Activated T-helper 17 cell treated with anti-CD3 and anti-CD28 coated beads, Interleukin-2, amount 50 U/mL, for 72 hours (primary cell): ENCODE results near the gene ZC3H12D. TPM values are rescaled to one million over a fixed set of nuclear protein-coding genes. Genes with fewer than 3 reads are reported as not detected.
A peak's percentile ranks its signal among the peaks of the same experiment; 100 is the strongest.

Experiments
- ATAC-seq: fragments of 150-1000 bp; cut with Tn5 transposase; replicated peaks from 2 replicates; pipeline ENCODE4 v1.10.0; 2021; ENCODE audit warnings: mild to moderate bottlenecking, moderate library complexity
- H3K27ac Mint-ChIP-seq: one replicate; pipeline ENCODE4 v1.8.0; 2022; ENCODE audit warnings: mixed read lengths
- H3K27me3 Mint-ChIP-seq: one replicate; pipeline ENCODE4 v1.8.0; 2022; ENCODE audit warnings: mixed read lengths
- H3K36me3 Mint-ChIP-seq: one replicate; pipeline ENCODE4 v1.8.0; 2022; ENCODE audit warnings: low read depth, mild to moderate bottlenecking, mixed read lengths
- H3K4me1 Mint-ChIP-seq: one replicate; pipeline ENCODE4 v1.8.0; 2022; ENCODE audit warnings: mixed read lengths
- H3K4me3 Mint-ChIP-seq: one replicate; pipeline ENCODE4 v1.8.0; 2022; ENCODE audit warnings: mild to moderate bottlenecking, mixed read lengths
- H3K9me3 Mint-ChIP-seq: one replicate; pipeline ENCODE4 v1.8.0; 2022; ENCODE audit warnings: mixed read lengths
- total RNA-seq, 2 donors: library from RNA; stranded (reverse); gene quantifications; one replicate each; pipeline ENCODE4 v1.2.3, GENCODE V29; 2022

ZC3H12D gene
- total RNA-seq, 2 donors from 2014 or later, result 117 to 254 TPM

- Mint-ChIP-seq H3K36me3 (peaks cover 99% of the 10 kb centered on the region), H3K4me1 (peaks cover 31% of the 10 kb centered on the region)
- no peak for ATAC-seq
Measured at GRCh38 chr6:149458806-149459205, 26.0 kb downstream of the ZC3H12D start.

DNA sequence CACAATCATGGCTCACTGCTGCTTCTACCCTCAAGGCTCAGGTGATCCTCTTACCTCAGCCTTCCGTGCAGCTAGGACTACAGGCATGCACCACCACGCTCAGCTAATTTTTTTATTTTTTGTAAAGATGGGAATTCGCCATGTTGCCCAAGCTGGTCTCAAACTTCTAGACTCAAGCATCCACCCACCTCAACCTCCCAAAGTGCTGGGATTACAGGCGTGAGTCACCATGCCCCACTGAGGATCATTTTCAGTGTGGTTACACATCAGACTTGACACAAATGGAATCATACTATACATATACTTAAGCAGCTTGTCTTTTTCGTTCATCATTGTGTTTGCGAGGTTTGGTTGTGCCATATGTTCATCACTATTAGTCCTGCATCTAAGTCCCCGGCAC is 26.6 kb downstream of the ZC3H12D start:
- Mint-ChIP-seq H3K4me1 (peaks cover 26% of the 10 kb centered on the region), H3K9me3 (no peaks in the 10 kb centered on the region), H3K4me3 (peak overlapping the region; percentile 1), H3K36me3 (peaks cover 99% of the 10 kb centered on the region), H3K27ac (peak overlapping the region; percentile 55), H3K27me3 (no peaks in the 10 kb centered on the region)
- peak; percentile 66 for ATAC-seq

More at GRCh38 chr6:149458806-149459205, 26.0 kb downstream of the ZC3H12D start:
- Mint-ChIP-seq H3K27me3 (no peaks in the 10 kb centered on the region), H3K4me3 (peak overlapping the region; percentile 1), H3K9me3 (no peaks in the 10 kb centered on the region), H3K27ac (peak overlapping the region; percentile 55)

DNA sequence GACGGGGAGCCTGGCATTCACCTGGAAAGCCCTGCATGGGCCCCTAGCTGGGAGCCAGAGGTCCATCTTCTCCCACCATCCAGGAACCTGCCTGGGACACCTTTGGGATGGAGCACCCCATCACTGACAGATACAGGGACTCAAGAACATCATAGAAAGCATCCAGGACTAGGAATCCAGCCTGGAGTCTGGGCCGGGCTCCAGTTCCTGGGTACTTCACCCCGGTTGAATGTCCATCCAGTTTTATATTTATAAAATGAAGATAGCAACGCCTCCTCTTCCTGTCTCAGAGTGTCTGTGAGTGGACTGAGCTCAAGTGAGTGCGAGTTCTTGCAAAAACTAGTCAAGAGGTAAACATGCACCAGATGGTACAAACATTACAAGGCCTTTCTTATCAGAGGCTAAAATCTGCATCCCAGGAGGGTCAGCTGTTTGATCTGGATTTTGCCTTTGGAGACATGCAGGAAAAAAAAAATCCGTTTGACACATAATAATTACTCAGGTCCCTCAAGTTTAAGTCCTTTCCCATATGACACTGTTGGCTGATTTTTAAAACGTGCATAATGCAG is 27.4 kb downstream of the ZC3H12D start:
- no peaks in the 10 kb centered on the region for H3K27me3 Mint-ChIP-seq
- no peak overlapping the region for H3K4me3 Mint-ChIP-seq
- ATAC-seq, result no peak
- no peaks in the 10 kb centered on the region for H3K9me3 Mint-ChIP-seq
- H3K27ac Mint-ChIP-seq, result peak overlapping the region; percentile 65
- H3K4me1 Mint-ChIP-seq, result peaks cover 18% of the 10 kb centered on the region
- H3K36me3 Mint-ChIP-seq, result peaks cover 99% of the 10 kb centered on the region

GRCh38 chr6:149456311-149457021 is 28.3 kb downstream of the ZC3H12D start:
- H3K9me3 Mint-ChIP-seq, result no peaks in the 10 kb centered on the region
- H3K27me3 Mint-ChIP-seq, result no peaks in the 10 kb centered on the region
- peak overlapping the region; percentile 65 for H3K27ac Mint-ChIP-seq
- H3K36me3 Mint-ChIP-seq, result peaks cover 99% of the 10 kb centered on the region
- no peak overlapping the region for H3K4me3 Mint-ChIP-seq
- H3K4me1 Mint-ChIP-seq, result peaks cover 18% of the 10 kb centered on the region
- no peak for ATAC-seq

DNA sequence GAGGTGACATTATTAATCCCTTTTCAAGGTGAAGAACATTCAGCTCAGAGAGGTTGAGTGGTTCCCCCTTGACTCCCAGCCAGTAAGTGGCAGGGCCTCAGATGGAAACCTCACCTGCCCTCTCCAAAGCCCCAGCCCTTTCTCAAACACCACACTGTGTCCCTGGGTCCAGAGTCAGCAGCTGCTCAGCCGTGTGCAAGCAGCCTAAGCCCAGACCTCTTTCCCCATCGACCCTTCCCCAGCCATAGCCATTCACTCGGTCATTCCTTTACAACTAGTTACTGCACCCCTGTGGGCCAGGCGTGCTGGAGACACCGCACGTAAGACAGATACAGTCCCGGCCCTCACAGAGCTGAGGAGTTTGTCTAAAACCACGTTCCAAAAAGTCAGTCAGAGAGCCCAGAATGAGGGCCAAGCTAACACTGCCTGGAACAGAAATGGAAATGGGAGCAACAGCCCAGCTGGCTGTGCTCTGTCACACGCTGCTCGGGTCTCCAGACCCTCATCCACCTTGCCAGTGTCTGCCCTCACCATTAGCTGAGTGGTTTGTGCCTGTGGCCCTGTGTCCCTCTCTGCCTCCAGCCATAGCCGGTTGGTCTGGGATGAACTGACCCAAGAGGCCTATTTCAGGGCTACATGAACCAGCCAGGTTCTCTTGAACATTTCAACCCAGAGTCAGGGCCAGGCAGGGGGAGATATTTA is 29.6 kb downstream of the ZC3H12D start:
- no peaks in the 10 kb centered on the region for H3K27me3 Mint-ChIP-seq
- no peaks in the 10 kb centered on the region for H3K9me3 Mint-ChIP-seq
- peaks cover 18% of the 10 kb centered on the region for H3K4me1 Mint-ChIP-seq
- H3K27ac Mint-ChIP-seq, result peak overlapping the region; percentile 67
- H3K4me3 Mint-ChIP-seq, result no peak overlapping the region
- ATAC-seq, result no peak
- H3K36me3 Mint-ChIP-seq, result peaks cover 94% of the 10 kb centered on the region

- peaks cover 12% of the 10 kb centered on the region for H3K4me1 Mint-ChIP-seq
- H3K27ac Mint-ChIP-seq, result no peak overlapping the region
- H3K9me3 Mint-ChIP-seq, result no peaks in the 10 kb centered on the region
- no peak overlapping the region for H3K4me3 Mint-ChIP-seq
- H3K36me3 Mint-ChIP-seq, result peaks cover 94% of the 10 kb centered on the region
- ATAC-seq, result no peak
- no peaks in the 10 kb centered on the region for H3K27me3 Mint-ChIP-seq
Measured at GRCh38 chr6:149454346-149454848, 30.4 kb downstream of the ZC3H12D start.

GRCh38 chr6:149453597-149454345 is 31.0 kb downstream of the ZC3H12D start:
- Mint-ChIP-seq H3K27me3 (no peaks in the 10 kb centered on the region), H3K27ac (no peak overlapping the region), H3K36me3 (peaks cover 92% of the 10 kb centered on the region), H3K9me3 (no peaks in the 10 kb centered on the region), H3K4me1 (peaks cover 9% of the 10 kb centered on the region), H3K4me3 (no peak overlapping the region)
- ATAC-seq, result no peak

GRCh38 chr6:149452037-149452939 is 32.5 kb downstream of the ZC3H12D start:
- Mint-ChIP-seq H3K27ac (no peak overlapping the region), H3K4me3 (no peak overlapping the region), H3K27me3 (no peaks in the 10 kb centered on the region), H3K36me3 (peaks cover 92% of the 10 kb centered on the region), H3K9me3 (no peaks in the 10 kb centered on the region), H3K4me1 (peaks cover 9% of the 10 kb centered on the region)
- ATAC-seq, result peak; percentile 21

- ATAC-seq, result no peak
- Mint-ChIP-seq H3K4me3 (no peak overlapping the region), H3K27me3 (no peaks in the 10 kb centered on the region), H3K27ac (no peak overlapping the region), H3K4me1 (peaks cover 10% of the 10 kb centered on the region), H3K36me3 (peaks cover 92% of the 10 kb centered on the region), H3K9me3 (no peaks in the 10 kb centered on the region)
Measured at GRCh38 chr6:149451376-149452036, 33.3 kb downstream of the ZC3H12D start.

DNA sequence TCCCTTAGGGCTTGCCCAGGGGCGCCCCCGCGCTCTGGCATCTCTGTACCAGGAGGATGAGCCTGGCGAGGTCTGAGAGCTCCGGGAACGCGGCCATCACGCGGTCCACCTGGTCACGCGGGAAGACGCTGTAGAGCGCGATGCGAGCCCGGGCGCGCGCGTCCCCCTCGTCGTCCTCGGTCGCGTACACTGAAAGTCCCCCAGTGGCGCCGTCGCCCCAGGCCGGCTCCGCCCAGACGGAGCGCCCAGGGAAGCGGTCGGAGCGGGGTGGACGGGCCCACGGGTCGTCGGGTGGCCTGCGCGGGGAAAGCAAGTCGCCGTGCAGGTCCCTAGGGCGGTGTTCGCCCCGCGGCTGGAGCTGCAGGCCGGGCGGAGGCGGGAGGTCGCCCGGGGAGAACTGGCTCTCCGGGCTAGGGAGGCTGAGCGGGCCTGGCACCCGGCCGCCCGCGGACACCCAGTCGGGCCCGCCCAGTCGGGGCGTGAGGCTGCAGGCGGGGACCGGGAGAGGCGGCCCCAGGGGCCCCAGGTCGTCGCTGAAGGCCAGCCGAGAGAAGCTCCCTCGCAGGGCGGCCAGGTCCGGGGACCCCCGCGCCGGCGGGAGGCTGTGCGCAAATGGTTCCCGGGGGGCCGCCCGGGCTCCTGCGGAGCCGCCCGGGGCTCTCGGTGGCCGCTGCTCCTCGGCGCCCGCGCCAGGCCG is 34.0 kb downstream of the ZC3H12D start:
- peaks cover 90% of the 10 kb centered on the region for H3K36me3 Mint-ChIP-seq
- H3K27me3 Mint-ChIP-seq, result no peaks in the 10 kb centered on the region
- H3K4me3 Mint-ChIP-seq, result peak overlapping the region; percentile 11
- peak; percentile 3 for ATAC-seq
- H3K9me3 Mint-ChIP-seq, result no peaks in the 10 kb centered on the region
- no peak overlapping the region for H3K27ac Mint-ChIP-seq
- peaks cover 10% of the 10 kb centered on the region for H3K4me1 Mint-ChIP-seq

GRCh38 chr6:149449831-149450678 is 34.8 kb downstream of the ZC3H12D start:
- Mint-ChIP-seq H3K4me1 (peaks cover 16% of the 10 kb centered on the region), H3K27ac (peak overlapping the region; percentile 47), H3K9me3 (no peaks in the 10 kb centered on the region), H3K27me3 (no peaks in the 10 kb centered on the region), H3K4me3 (peak overlapping the region; percentile 11), H3K36me3 (peaks cover 87% of the 10 kb centered on the region)
- no peak for ATAC-seq
